Spleen (tissue), 7 donors: ENCODE measurements around the gene CHST8.

Source experiments
- POLR2A ChIP-seq, 3 donors: fragments of 450-650 bp; IDR thresholded peaks; one replicate each; pipeline ENCODE4 v1.5.1; 2017; ENCODE audit warnings: antibody characterized with exemption in 3 of 3, mild to moderate bottlenecking in 1 of 3
- POLR2AphosphoS5 ChIP-seq, 3 donors: sonication (generic); formaldehyde crosslinking; IDR thresholded peaks; one replicate each; pipeline ENCODE4 v1.5.1; 2017; ENCODE audit warnings: antibody characterized with exemption in 3 of 3
- TF ChIP-seq, protein P1 (sequence below), 11 experiments: fragments of 200-600 bp in 7 of 11; fragments of 450-650 bp in 4 of 11; sonication (generic) in 4 of 11; IDR thresholded peaks in 8 of 11; conservative IDR thresholded peaks in 3 of 11; 1 replicate in 7 of 11; 2 replicates in 4 of 11; pipeline versions ENCODE4 v1.4.0 to v1.8.0; 2016 to 2021; ENCODE audit warnings: antibody characterized with exemption in 11 of 11, inconsistent platforms in 4 of 11, mild to moderate bottlenecking in 1 of 11
- donor health status: DM: no; HTN: no; CAD: no; lungs with moderate emphysema.
- donor health status: DM: no; HTN: no; CAD: no.
- donor health status: DM: no; HTN: no; CAD: no.

DNA sequence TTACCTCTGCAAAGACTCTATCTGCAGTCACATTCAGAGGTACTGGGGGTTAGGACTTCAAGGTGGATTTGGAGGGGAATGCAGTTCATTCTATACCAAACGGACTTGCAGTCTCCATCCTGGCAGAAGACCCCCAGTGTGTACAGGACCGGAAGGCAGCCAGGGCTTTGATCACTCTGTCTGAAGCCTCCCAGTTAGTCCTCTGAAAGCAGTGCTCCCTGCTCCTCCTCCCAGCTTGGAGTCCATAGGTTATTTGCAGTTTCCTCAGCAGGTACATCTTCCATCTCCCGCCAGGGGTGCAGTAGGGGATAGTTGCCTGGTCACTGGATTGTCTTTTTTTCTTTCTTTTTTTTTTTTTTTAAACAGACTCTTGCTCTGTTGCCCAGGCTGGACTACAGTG, 96.1 kb downstream of the CHST8 start:
- TF ChIP-seq POLR2A (IDR thresholded peaks at IDR 0.05) = no peak
- TF ChIP-seq, protein P1, sequence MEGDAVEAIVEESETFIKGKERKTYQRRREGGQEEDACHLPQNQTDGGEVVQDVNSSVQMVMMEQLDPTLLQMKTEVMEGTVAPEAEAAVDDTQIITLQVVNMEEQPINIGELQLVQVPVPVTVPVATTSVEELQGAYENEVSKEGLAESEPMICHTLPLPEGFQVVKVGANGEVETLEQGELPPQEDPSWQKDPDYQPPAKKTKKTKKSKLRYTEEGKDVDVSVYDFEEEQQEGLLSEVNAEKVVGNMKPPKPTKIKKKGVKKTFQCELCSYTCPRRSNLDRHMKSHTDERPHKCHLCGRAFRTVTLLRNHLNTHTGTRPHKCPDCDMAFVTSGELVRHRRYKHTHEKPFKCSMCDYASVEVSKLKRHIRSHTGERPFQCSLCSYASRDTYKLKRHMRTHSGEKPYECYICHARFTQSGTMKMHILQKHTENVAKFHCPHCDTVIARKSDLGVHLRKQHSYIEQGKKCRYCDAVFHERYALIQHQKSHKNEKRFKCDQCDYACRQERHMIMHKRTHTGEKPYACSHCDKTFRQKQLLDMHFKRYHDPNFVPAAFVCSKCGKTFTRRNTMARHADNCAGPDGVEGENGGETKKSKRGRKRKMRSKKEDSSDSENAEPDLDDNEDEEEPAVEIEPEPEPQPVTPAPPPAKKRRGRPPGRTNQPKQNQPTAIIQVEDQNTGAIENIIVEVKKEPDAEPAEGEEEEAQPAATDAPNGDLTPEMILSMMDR (IDR thresholded peaks at IDR 0.05 in 8 of 11, conservative IDR thresholded peaks at IDR 0.05 in 3 of 11) = no peak
- TF ChIP-seq POLR2AphosphoS5 (IDR thresholded peaks at IDR 0.05) = no peak
